K562 (cell line): Measurements from ENCODE around the gene HECW1. TPM values are rescaled to one million over a fixed set of nuclear protein-coding genes. Genes with fewer than 3 reads are reported as not detected.

ENCODE experiments used
- ATAC-seq: fragments of 200-7000 bp; cut with Tn5 transposase; 3 replicates; pipeline ENCODE4 v1.9.1; 2020; ENCODE audit warnings: moderate library complexity
- BruUV-seq: library from RNA; stranded (reverse); fragments of 400-500 nt; replicated peaks from 2 replicates; lab custom pipeline; 2021; lab: Mats Ljungman, UMichigan
- CTCF ChIA-PET: fragments of 300-600 bp; formaldehyde crosslinking; extraction: SDS; loops from one replicate; lab custom pipeline; 2021; ENCODE audit warnings: low intra/inter-chr PET ratio; lab: Yijun Ruan, JAX
- POLR2A ChIA-PET: fragments of 300-600, 350-650 bp; sonication (Branson Sonifier 250); formaldehyde crosslinking; extraction: SDS; loops from one replicate; lab custom pipeline; 2021; ENCODE audit warnings: antibody characterized with exemption, inconsistent platforms; lab: Yijun Ruan, JAX
- DNase-seq, 4 experiments: peaks; one replicate each; pipeline versions ENCODE4 v3.0.0 to v3.0.0-alpha.2; 2011 to 2018; ENCODE audit warnings: low spot score in 3 of 4, mixed read lengths in 3 of 4; ENCODE audit errors: extremely low read depth in 1 of 4
- FAIRE-seq: peaks from 2 replicates; lab custom pipeline; 2011; peaks lifted over from hg19 to GRCh38; lab: Jason Lieb, UNC
- H2AFZ ChIP-seq: 2 replicates; pipeline ENCODE4 v1.6.0; 2011; ENCODE audit warnings: low read depth, low read length, control low read depth, inconsistent platforms
- H3K27ac ChIP-seq: fragments of 200-600 bp; 3 replicates; pipeline ENCODE4 v1.8.0; 2011; ENCODE audit warnings: low read depth, mild to moderate bottlenecking, control low read depth, inconsistent platforms, low read length, moderate library complexity, mixed read lengths; ENCODE audit errors: extremely low read depth
- H3K27me3 ChIP-seq, 2 experiments: fragments of 300-600 bp in 1 of 2; 2 replicates in 1 of 2; 3 replicates in 1 of 2; pipeline versions ENCODE4 v1.6.0 to v1.8.0; 2011; ENCODE audit warnings: inconsistent platforms in 2 of 2, low read length in 2 of 2, mild to moderate bottlenecking in 1 of 2, mixed read lengths in 1 of 2, moderate library complexity in 1 of 2; ENCODE audit not compliant: control insufficient read depth in 2 of 2, insufficient read depth in 2 of 2
- H3K36me3 ChIP-seq: fragments of 300-600 bp; 3 replicates; pipeline ENCODE4 v1.8.0; 2011; ENCODE audit warnings: mild to moderate bottlenecking, low read length, inconsistent platforms; ENCODE audit not compliant: control insufficient read depth, insufficient read depth
- H3K4me1 ChIP-seq, 2 experiments: fragments of 200-600 bp in 1 of 2; replicated peaks in 1 of 2; 2 replicates in 1 of 2; 3 replicates in 1 of 2; pipeline versions ENCODE4 v1.5.1 to v1.8.0; 2011; ENCODE audit warnings: inconsistent platforms in 2 of 2, low read length in 2 of 2, mild to moderate bottlenecking in 1 of 2, mixed read lengths in 1 of 2, moderate library complexity in 1 of 2; ENCODE audit not compliant: control insufficient read depth in 2 of 2, insufficient read depth in 2 of 2
- H3K4me2 ChIP-seq: 2 replicates; pipeline ENCODE4 v1.6.1; 2011; ENCODE audit warnings: low read length, control low read depth, inconsistent platforms, mixed read lengths; ENCODE audit not compliant: insufficient read depth
- H3K4me3 ChIP-seq: fragments of 200-600 bp; sonication (generic), shearing (Covaris generic); 2 replicates; pipeline ENCODE4 v1.5.1; 2016; ENCODE audit warnings: control low read depth, inconsistent platforms
- H3K79me2 ChIP-seq: fragments of 200-600 bp; 3 replicates; pipeline ENCODE4 v1.8.0; 2011; ENCODE audit warnings: low read length, inconsistent platforms; ENCODE audit not compliant: control insufficient read depth, insufficient read depth
- H3K9ac ChIP-seq, 2 experiments: 2 replicates each; pipeline versions ENCODE4 v1.6.0 to v1.6.1; 2011; ENCODE audit warnings: low read depth in 2 of 2, low read length in 2 of 2, control low read depth in 1 of 2, inconsistent platforms in 1 of 2, mild to moderate bottlenecking in 1 of 2, mixed read lengths in 1 of 2; ENCODE audit not compliant: insufficient read depth in 1 of 2
- H3K9me1 ChIP-seq: one replicate; pipeline ENCODE4 v1.6.0; 2011; ENCODE audit warnings: inconsistent platforms, mild to moderate bottlenecking, low read length, moderate library complexity; ENCODE audit not compliant: control insufficient read depth, insufficient read depth
- H3K9me3 ChIP-seq: replicated peaks from 2 replicates; pipeline ENCODE4 v1.5.1; 2011; ENCODE audit warnings: low read depth, low read length, inconsistent platforms; ENCODE audit not compliant: control insufficient read depth, insufficient read depth
- H4K20me1 ChIP-seq: replicated peaks from 2 replicates; pipeline ENCODE4 v1.6.1; 2011; ENCODE audit warnings: low read length, inconsistent platforms, mixed read lengths; ENCODE audit not compliant: control insufficient read depth, insufficient read depth
- ARID4B ChIP-seq: sonication (generic); formaldehyde crosslinking; IDR thresholded peaks from 2 replicates; pipeline ENCODE4 v1.8.0; 2022; ENCODE audit warnings: mild to moderate bottlenecking, missing genetic modification reagents
- BRF1 ChIP-seq: IDR thresholded peaks from 3 replicates; pipeline ENCODE4 v1.6.1; 2011; ENCODE audit warnings: borderline replicate concordance, mild to moderate bottlenecking; ENCODE audit not compliant: insufficient read length; ENCODE audit errors: extremely low read depth
- CREM ChIP-seq: IDR thresholded peaks from 2 replicates; pipeline ENCODE4 v1.6.1; 2014; ENCODE audit warnings: antibody characterized with exemption, low read depth
- DACH1 ChIP-seq: fragments of 450-650 bp; IDR thresholded peaks from 2 replicates; pipeline ENCODE4 v1.6.1; 2018; ENCODE audit not compliant: partially characterized antibody
- HMG20A ChIP-seq: fragments of 450-650 bp; formaldehyde crosslinking; conservative IDR thresholded peaks from 2 replicates; pipeline ENCODE4 v1.4.0; 2020; ENCODE audit warnings: mild to moderate bottlenecking, mixed read lengths
- KLF16 ChIP-seq: IDR thresholded peaks from 2 replicates; pipeline ENCODE4 v1.6.1; 2016; ENCODE audit warnings: antibody characterized with exemption
- MXI1 ChIP-seq: IDR thresholded peaks from 2 replicates; pipeline ENCODE4 v1.6.1; 2011; ENCODE audit warnings: low read depth, mild to moderate bottlenecking, improper control_type of control experiment, low read length
- NR3C1 ChIP-seq: sonication (generic); formaldehyde crosslinking; IDR thresholded peaks from 2 replicates; pipeline ENCODE4 v1.8.1; 2022; ENCODE audit warnings: missing genetic modification reagents
- PPARD ChIP-seq: fragments of 250-450 bp; sonication (Bioruptor Pico); IDR thresholded peaks from 2 replicates; pipeline ENCODE4 v1.8.0; 2022; ENCODE audit warnings: inconsistent platforms, mild to moderate bottlenecking, moderate library complexity
- PYGO2 ChIP-seq: fragments of 450-650 bp; IDR thresholded peaks from 2 replicates; pipeline ENCODE4 v1.6.1; 2016; ENCODE audit warnings: mild to moderate bottlenecking, missing genetic modification characterization, moderate library complexity, missing compliant biosample characterization
- TEAD2 ChIP-seq: fragments of 450-650 bp; IDR thresholded peaks from 2 replicates; pipeline ENCODE4 v1.6.1; 2016; ENCODE audit warnings: missing genetic modification characterization, control low read depth, missing compliant biosample characterization
- USF1 ChIP-seq: sonication (generic); formaldehyde crosslinking; IDR thresholded peaks from 2 replicates; pipeline ENCODE4 v1.9.0; 2022; ENCODE audit warnings: mild to moderate bottlenecking, missing genetic modification reagents
- ZBED1 ChIP-seq: IDR thresholded peaks from 2 replicates; pipeline ENCODE4 v1.6.1; 2014
- WGBS: fragments of 100-300 bp; shearing (Covaris generic); methylation state at CpG from one replicate; pipeline ENCODE4 v1.1.6; 2016; ENCODE audit warnings: low coverage, mixed read lengths; ENCODE audit not compliant: insufficient coverage; ENCODE audit errors: missing lambda C conversion rate; 5-methylcytosine and 5-hydroxymethylcytosine counted together
- in situ Hi-C: fragments of 300-500 bp; cut with MboI; formaldehyde crosslinking; loops from 4 replicates; pipeline ENCODE4 v1.15.0; 2018; ENCODE audit warnings: inconsistent platforms, mixed read lengths
- intact Hi-C: fragments of 100-400 bp; cut with micrococcal nuclease; formaldehyde crosslinking; loops from 2 replicates; pipeline ENCODE4 v1.14.2; 2022
- polyA plus RNA-seq, 8 experiments: library from polyadenylated mRNA; depleted of rRNA in 4 of 8; stranded (reverse) in 5 of 8; unstranded in 3 of 8; fragments of >200 nt; fragmentation: Nextera tagmentation in 2 of 8; fragmentation: Illumina TruSeq in 1 of 8; extraction: Ambion mirVana in 2 of 8; extraction: Trizol in 1 of 8; gene quantifications; 2 replicates each; pipeline versions ENCODE4 v1.2.1 to v1.2.3, GENCODE V29; 2011 to 2014; ENCODE audit warnings: inconsistent platforms in 1 of 8, missing spikeins in 1 of 8
- total RNA-seq, 7 experiments: library from RNA; depleted of rRNA in 6 of 7; stranded (reverse); fragments of >200 nt in 6 of 7; fragmentation: Illumina TruSeq in 2 of 7; extraction: Trizol in 2 of 7; gene quantifications; 2 replicates each; pipeline versions ENCODE4 v1.2.1 to v1.2.3, GENCODE V29; 2011 to 2021; ENCODE audit warnings: low replicate concordance in 1 of 7
- TF ChIP-seq, protein P1 (sequence below): sonication (generic); formaldehyde crosslinking; IDR thresholded peaks from 2 replicates; pipeline ENCODE4 v1.8.1; 2023; ENCODE audit warnings: mild to moderate bottlenecking, missing genetic modification reagents

HECW1 gene
- total and polyA plus RNA-seq, 9 of the 15 experiments (the other 6 are each of a cell fraction or from before 2014, with no cell fraction given): 0.07 to 0.31 (median 0.13) TPM; not detected in 4

- POLR2A ChIA-PET: no interaction called here
- CTCF ChIA-PET: no interaction called here
- intact Hi-C loops: no loop called here
Measured at GRCh38 chr7:43520201-43520600, 407.8 kb downstream of the HECW1 start.

More at GRCh38 chr7:43520201-43520600, 407.8 kb downstream of the HECW1 start:
- no TSS peak for BruUV-seq
- TF ChIP-seq, protein P1, sequence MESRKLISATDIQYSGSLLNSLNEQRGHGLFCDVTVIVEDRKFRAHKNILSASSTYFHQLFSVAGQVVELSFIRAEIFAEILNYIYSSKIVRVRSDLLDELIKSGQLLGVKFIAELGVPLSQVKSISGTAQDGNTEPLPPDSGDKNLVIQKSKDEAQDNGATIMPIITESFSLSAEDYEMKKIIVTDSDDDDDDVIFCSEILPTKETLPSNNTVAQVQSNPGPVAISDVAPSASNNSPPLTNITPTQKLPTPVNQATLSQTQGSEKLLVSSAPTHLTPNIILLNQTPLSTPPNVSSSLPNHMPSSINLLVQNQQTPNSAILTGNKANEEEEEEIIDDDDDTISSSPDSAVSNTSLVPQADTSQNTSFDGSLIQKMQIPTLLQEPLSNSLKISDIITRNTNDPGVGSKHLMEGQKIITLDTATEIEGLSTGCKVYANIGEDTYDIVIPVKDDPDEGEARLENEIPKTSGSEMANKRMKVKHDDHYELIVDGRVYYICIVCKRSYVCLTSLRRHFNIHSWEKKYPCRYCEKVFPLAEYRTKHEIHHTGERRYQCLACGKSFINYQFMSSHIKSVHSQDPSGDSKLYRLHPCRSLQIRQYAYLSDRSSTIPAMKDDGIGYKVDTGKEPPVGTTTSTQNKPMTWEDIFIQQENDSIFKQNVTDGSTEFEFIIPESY (CRISPR knock-in tag): no peak
- no peak for TF ChIP-seq CREM
- TF ChIP-seq ZBED1: no peak
- TF ChIP-seq TEAD2 (tag): no peak
- no peak for TF ChIP-seq DACH1
- no peak for TF ChIP-seq ARID4B (CRISPR knock-in tag)
- TF ChIP-seq USF1 (CRISPR knock-in tag): no peak
- no peak for TF ChIP-seq PYGO2 (tag)
- TF ChIP-seq NR3C1 (CRISPR knock-in tag): no peak
- TF ChIP-seq BRF1: no peak
- no peak for TF ChIP-seq KLF16
- no peak for TF ChIP-seq HMG20A (CRISPR knock-in tag)
- no peak for TF ChIP-seq MXI1
- no peak for TF ChIP-seq PPARD (CRISPR knock-in tag)
- TF ChIP-seq, all 486 proteins: peak for 0
- H4K20me1 ChIP-seq: no peaks in the 10 kb centered on the region
- no peak for DNase-seq
- no peak for FAIRE-seq
- H3K9me3 ChIP-seq: no peaks in the 10 kb centered on the region
- H3K4me3 ChIP-seq: no peak overlapping the region
- no peaks in the 10 kb centered on the region for H3K79me2 ChIP-seq
- H3K4me2 ChIP-seq: no peak overlapping the region
- no peaks in the 10 kb centered on the region for H3K4me1 ChIP-seq
- in situ Hi-C loops: no loop called here
- no peak overlapping the region for H3K27ac ChIP-seq
- no peaks in the 10 kb centered on the region for H3K9me1 ChIP-seq
- WGBS: 6% methylated on average over 8 of the region's 8 CpGs
- no peaks in the 10 kb centered on the region for H3K36me3 ChIP-seq
- H3K27me3 ChIP-seq: peaks cover 6 to 27% of the 10 kb centered on the region in 2 experiments
- no peak for ATAC-seq
- H3K9ac ChIP-seq: no peak overlapping the region
- H2AFZ ChIP-seq: no peak overlapping the region
